GM12801 (cell line): Measurements from ENCODE around the gene SPATA13.
"Not testable (repeated sequence)": the region's sequence is repeated elsewhere in the genome, so short reads cannot be mapped to it uniquely, and the experiment has no call there.

Experiments used
- CTCF ChIP-seq: IDR thresholded peaks from one replicate; pipeline ENCODE4 v1.5.1; 2011; ENCODE audit warnings: control low read depth; ENCODE audit not compliant: insufficient read length; ENCODE audit errors: extremely low read depth

Gene SPATA13

GRCh38 chr13:24301911-24302310 is 141.4 kb downstream of the SPATA13 start:
- no peak for TF ChIP-seq CTCF

- no peak for TF ChIP-seq CTCF
Measured at GRCh38 chr13:24304620-24305019, 144.1 kb downstream of the SPATA13 start.

- TF ChIP-seq CTCF: no peak
Measured at GRCh38 chr13:24306632-24307031, 146.1 kb downstream of the SPATA13 start.

- TF ChIP-seq CTCF: no peak
Measured at GRCh38 chr13:24307211-24308067, 146.9 kb downstream of the SPATA13 start.

GRCh38 chr13:24308068-24308445 is 147.5 kb downstream of the SPATA13 start:
- no peak for TF ChIP-seq CTCF

- no peak for TF ChIP-seq CTCF
Measured at GRCh38 chr13:24308488-24309020, 148.0 kb downstream of the SPATA13 start.

GRCh38 chr13:24309300-24309699 is 148.8 kb downstream of the SPATA13 start, which contains the start of gene C1QTNF9:
C1QTNF9 (plus strand) TSS chr13:24309580; CDS start chr13:24316004, 6,424 bp downstream.
- not testable (repeated sequence) for TF ChIP-seq CTCF
